GM19238 (cell line): ENCODE results near the gene GOLGA6L24.
"Not testable (repeated sequence)": the region's sequence is repeated elsewhere in the genome, so short reads cannot be mapped to it uniquely, and the experiment has no call there.

Source experiments
- DNase-seq: peaks from one replicate; pipeline ENCODE4 v3.0.0; 2011; ENCODE audit warnings: low spot score; ENCODE audit not compliant: insufficient read length

The GOLGA6L24 gene, protein sequence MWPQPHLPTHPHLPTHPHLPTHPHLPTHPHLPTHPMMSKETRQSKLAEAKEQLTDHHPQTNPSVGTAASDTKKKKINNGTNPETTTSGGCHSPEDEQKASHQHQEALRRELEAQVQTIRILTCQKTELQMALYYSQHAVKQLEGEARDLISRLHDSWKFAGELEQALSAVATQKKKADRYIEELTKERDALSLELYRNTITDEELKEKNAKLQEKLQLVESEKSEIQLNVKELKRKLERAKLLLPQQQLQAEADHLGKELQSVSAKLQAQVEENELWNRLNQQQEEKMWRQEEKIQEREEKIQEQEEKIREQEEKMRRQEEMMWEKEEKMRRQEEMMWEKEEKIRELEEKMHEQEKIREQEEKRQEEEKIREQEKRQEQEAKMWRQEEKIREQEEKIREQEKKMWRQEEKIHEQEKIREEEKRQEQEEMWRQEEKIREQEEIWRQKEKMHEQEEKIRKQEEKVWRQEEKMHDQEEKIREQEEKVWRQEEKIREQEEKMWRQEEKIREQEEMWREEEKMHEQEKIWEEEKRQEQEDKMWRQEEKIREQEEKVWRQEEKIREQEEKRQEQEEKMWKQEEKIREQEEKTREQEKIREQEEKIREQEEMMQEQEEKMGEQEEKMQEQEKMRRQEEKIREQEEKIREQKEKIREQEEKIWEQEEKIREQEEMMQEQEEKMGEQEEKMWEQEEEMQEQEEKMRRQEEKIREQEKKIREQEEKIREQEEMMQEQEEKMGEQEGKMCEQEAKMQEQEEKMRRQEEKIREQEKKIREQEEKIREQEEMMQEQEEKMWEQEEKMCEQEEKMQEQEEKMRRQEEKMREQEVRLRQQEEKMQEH

DNA sequence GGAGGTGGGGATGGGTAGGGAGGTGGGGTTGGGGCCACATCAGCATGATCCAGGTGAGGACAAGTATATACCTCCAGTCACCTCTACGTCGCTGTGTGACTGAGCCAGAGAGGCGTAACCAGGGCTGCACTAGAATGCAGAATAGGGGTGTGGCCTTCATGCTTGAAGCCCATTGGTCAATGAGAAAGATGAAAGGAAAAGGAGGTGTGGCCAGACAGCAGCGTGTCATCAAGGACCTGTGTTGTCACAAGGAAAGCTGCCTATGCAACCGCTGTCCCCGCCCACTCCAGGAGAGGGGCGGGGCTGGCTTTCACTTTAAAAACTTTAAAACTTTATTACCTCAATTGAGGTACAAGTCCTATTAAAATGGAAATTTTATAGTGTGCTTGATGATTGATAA is at the start of gene GOLGA6L24:
Gene GOLGA6L24 (minus strand): TSS at position 101 of the 400 bp plus-strand sequence. CDS start 61 bp downstream, at position 40.
- not testable (repeated sequence) for DNase-seq

DNA sequence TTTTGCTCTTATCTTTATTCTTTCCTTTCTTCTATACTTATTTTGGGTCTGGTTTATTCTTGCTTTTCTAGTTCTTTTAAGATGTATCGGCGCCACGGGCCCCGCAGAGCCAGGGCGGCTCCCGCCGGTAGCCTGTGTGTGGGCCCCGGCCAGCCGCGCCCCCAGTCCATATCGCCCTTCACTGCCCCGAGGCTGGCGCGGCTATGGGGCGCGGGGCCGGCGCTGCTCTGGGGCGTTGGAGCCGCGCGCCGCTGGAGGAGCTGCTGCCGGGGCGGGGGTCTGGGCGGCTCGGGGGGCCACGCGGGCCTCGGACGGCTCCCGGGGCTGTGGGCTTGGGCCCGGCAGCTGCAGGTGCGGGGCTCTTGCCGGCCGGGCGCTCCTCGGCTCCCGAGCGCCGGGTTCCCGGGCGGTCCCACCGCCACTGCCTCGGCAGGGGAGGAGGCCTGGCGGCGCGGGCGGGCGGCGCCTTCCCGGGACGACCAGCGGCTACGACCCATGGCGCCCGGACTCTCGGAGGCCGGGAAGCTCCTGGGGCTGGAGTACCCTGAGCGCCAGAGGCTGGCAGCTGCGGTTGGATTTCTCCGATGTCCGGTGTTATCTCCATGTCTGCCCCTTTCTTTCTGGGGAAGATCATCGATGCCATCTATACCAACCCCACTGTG is 45.0 kb upstream of the GOLGA6L24 start:
- not testable (repeated sequence) for DNase-seq

DNA sequence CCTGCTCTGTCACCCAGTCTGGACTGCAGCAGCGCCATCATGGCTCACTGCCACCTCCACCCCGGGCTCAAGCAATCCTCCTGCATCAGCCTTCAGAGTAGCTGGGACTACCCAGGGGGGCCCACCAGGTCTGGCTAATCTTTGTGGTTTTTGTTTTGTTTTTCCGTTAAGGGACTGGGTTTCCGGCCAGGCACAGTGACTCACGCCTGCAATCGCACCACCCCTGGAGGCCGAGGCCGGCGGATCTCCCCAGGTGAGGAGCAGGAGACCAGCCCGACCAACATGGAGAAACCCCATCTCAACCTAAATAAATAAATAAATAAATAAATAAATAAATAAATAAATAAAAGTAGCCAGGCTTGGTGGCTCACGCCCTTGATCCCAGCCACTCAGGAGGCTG is 38.1 kb upstream of the GOLGA6L24 start:
- not testable (repeated sequence) for DNase-seq

DNA sequence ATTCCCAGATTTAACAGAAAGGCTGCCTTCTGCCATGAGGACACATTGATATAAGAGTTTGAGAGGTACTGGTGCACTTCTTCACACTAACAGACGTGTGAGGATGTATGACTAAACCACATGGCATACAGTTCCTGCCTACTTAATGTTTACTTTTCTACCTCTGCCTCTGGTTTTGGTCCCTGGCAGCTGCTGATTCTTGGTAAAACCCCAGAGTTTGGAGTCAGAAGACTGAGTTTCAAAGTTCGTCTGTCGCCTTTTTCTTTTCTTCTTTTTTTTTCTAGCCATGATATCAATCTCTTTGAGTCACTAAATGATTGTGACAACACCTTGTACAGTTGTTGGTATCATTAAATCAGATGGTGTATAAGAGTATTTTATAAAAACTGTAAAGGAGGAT is 22.2 kb upstream of the GOLGA6L24 start:
- DNase-seq: not testable (repeated sequence)

DNA sequence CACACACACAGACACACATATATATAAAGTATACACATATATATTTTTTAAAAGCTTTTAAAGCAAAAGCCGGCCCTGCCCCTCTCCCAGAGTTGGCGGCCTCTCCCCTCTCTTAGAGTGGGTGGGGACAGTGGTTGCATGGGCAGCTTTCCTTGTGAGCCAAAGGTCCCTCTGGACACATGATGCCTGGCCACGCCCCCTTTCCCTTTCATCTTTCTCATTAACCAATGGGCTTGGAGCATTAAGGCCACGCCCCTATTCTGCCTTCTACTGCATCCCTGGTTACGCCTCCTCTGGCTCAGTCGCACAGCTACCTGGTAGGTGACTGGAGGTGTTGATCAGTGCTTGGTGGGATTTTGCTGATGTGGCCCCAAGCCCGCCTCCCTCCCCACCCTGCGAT is 20.5 kb upstream of the GOLGA6L24 start, which contains the start of gene GOLGA8F:
Gene GOLGA8F (plus strand): TSS at position 301 of the 400 bp plus-strand sequence. CDS start 98 bp downstream, at position 399.
- not testable (repeated sequence) for DNase-seq

DNA sequence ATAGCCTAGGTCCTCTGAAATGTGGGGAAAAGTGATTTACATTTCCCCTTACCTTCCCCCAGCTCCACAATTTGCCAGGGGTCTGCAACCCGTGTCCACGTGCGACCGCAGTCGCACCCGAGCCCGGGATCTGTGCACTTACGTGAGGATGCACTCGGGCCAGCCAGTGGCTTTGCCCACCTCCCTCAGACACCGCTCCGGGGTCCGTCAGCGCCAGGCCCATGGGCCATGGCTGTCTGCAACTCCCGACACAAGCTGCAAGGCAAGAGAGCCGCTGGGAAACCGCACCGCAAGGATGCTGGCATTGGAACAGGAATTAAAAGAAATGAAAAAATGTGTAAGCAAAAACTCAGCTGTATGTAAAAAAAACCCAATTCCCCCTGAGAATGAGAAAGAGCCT is 7.6 kb upstream of the GOLGA6L24 start:
- not testable (repeated sequence) for DNase-seq

DNA sequence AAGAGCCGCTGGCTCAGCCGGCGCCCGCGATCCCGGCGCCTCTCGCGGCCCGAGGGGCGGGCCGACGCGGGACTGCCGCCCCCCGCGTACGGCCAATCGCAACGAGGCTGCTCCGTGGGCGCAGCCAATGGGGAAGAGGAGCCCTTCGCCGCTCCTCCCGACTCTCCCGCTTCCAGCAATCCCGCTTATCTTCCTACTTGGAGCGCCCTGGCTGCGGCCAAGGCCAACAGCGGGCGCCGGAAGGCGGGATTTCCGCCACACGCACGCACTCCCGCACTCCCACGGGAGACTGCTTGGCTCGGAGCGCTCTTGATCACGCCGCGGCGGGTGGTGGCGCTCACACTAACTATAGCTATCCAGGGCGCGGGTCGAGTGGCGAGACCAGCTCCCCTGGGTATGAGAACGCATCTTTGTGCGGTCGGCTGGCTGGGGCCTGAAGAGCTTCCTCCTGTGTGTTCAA is 35.7 kb downstream of the GOLGA6L24 start, which contains the start of gene HERC2:
Gene HERC2 (minus strand): TSS at position 51 of the 460 bp plus-strand sequence. CDS start 746 bp downstream, outside the sequence.
- DNase-seq: not testable (repeated sequence)

DNA sequence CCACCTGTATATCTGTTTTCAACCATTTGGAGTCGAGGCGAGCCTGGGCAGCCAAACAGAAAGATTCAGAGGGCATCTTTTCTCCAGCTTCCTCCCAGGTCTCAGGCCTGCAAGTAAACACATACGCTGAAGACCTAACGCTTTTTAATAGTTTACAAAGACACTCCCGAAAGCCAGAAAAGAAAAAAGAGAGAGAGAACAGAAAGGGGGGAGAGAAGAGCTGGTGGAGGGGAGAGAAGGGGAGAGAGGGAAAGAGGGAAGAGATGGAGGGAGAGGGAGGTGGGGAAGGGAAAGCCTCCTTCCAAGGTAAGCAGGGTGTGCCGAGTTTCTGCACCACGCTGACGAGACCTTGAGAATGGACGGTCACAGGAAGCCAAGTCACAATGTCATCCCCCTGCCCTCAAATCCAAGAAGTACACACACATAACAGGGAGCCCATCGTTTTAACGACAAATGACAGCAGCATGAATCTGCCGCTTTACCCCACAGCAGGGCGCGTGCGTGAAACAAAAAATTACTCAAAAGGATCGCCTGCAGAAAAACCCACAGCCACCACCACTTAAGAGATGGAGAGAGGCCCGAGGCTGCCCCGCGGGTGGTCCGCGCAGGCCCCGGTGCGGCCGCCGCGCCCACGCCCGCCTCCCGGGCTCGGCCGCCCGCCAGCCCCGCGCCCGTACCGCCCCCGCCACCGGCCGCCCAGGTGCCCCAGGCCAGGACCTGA is 36.4 kb downstream of the GOLGA6L24 start:
- not testable (repeated sequence) for DNase-seq

DNA sequence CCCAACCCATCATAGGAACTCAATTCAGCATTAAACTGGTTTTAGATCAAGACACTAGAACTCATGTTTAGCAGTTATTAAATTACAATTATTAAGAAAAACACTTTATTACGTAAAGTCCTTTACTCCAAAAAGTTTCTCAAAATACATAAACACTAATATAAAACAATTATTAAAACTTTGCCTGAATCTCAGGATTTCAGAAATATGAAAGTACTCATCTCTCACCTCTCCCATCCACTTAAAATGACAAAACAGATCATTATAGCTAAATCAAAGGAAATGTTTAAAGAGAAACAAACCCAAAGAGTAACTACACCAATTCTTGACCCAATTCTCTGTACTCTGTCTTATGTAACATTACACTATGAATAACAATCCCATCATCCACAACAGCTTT is 38.2 kb downstream of the GOLGA6L24 start:
- not testable (repeated sequence) for DNase-seq

DNA sequence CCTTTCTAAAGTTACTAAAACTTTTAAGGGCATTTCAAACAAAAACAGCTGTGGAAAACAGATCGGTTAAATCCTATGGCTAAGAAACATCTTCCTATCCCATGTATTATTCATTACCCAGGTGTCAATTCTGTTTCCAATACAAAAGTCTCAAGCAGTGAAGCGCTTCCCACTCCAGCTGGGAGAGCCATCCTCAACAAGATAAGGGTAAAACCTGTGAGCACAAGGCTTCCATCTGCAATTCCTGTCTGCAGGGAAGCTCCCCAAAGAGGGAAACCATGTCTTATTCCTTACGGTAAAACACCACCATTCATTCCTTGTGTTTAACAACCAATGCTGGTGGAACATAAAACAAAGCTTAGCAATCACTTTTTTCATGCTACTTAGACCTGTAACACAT is 39.1 kb downstream of the GOLGA6L24 start:
- DNase-seq: not testable (repeated sequence)

DNA sequence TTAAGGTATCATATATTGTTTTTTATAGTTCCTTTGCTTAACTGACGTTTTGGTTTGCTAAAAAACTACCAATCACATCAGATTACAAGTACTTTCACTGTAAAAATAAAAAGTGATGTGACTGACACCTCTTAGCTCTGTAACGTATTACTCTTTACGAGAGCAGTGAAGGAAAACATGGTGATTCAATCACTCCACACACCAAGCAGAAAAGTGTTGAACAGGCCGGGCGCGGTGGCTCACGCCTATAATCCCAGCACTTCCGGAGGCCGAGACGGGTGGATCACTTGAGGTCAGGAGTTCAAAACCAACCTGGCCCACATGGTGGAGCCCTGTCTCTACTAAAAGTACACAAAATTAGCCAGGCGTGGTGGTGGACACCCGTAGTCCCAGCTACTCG is 39.8 kb downstream of the GOLGA6L24 start:
- not testable (repeated sequence) for DNase-seq

DNA sequence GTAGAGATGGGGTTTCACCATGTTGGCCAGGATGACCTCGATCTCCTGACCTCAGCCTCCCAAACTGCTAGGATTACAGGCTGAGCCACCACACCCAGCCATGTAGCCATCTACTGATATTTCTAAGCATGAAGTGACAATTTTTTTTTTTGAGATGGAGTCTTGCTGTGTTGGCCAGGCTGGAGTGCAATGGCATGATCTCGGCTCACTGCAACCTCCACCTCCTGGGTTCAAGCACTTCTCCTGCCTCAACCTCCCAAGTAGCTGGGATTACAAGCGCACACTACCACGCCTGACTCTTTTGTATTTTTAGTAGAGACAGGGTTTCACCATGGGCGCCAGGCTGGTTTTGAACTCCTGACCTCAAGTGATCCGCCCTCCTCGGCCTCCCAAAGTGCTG is 40.9 kb downstream of the GOLGA6L24 start:
- not testable (repeated sequence) for DNase-seq

DNA sequence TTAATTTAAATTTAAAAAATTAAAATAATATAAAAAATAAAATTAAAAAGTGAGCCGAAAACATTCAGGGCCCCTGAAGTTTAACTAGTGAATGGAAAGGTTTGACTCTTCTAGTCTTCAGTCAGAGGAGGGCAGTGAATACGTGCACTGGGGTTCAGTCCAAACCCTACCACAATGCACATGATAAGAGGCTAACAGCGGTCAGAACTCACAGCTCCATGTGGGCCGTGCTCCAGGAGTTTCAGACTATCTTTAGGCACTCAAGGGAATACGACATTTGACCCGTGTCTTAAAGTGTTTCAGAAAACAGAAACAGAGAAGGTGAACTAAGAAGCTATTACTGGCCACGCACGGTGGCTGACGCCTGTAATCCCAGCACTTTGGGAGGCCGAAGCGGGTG is 47.4 kb downstream of the GOLGA6L24 start:
- not testable (repeated sequence) for DNase-seq

DNA sequence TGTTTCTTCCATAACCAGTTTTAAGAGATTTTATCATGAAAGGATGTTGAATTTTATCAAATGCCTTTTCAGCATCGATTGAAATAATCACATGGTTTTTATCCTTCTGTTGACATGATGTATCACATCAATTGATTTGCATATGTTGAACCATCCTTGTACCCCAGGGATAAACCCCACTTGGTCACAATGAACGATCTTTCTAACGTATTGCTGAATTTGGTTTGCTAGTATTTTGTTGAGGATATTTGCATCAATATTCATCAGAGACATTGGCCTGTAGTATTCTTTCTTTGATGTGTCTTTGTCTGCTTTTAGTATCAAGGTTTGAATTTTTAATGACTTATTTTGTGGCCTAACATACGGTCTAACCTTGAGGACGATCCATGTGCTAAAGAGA is 49.2 kb downstream of the GOLGA6L24 start:
- not testable (repeated sequence) for DNase-seq
